HCT116 (cell line): ENCODE data around the gene TNNT2. TPM values are rescaled to one million over a fixed set of nuclear protein-coding genes. Genes with fewer than 3 reads are reported as not detected.

Experiments
- ATAC-seq: fragments of 200-7000 bp; cut with Tn5 transposase; 2 replicates; pipeline ENCODE4 v1.9.1; 2020; ENCODE audit warnings: mild to moderate bottlenecking, moderate library complexity
- BruUV-seq: library from RNA; stranded (reverse); fragments of 400-500 nt; replicated peaks from 2 replicates; lab custom pipeline; 2021; lab: Mats Ljungman, UMichigan
- CTCF ChIA-PET: fragments of 300-600 bp; sonication (Branson Sonifier 250); formaldehyde crosslinking; loops from one replicate; lab custom pipeline; 2021; ENCODE audit warnings: antibody characterized with exemption; lab: Charles Lee
- POLR2A ChIA-PET: fragments of 300-600, 350-600 bp; sonication (Branson Sonifier 250); formaldehyde crosslinking; loops from one replicate; lab custom pipeline; 2021; ENCODE audit warnings: antibody characterized with exemption; lab: Charles Lee
- RAD21 ChIA-PET, 2 experiments: fragments of 300-600 bp; sonication (Branson Sonifier 250); formaldehyde crosslinking; loops; one replicate each; lab custom pipeline; 2023; ENCODE audit warnings: low total read pairs in 2 of 2; ENCODE audit not compliant: uncharacterized antibody in 2 of 2, unreplicated experiment in 2 of 2, low non-redundant PET in 1 of 2; lab: Charles Lee
- DNase-seq: peaks from one replicate; pipeline ENCODE4 v3.0.0-alpha.2; 2010; ENCODE audit warnings: low read depth, low spot score
- H2AFZ ChIP-seq: fragments of 200-600 bp; shearing (Covaris generic), sonication (generic); 2 replicates; pipeline ENCODE4 v1.6.1; 2017; ENCODE audit warnings: low read depth, mixed run types, mixed read lengths, antibody characterized with exemption, low read length; ENCODE audit not compliant: poor library complexity, severe bottlenecking
- H3K27ac ChIP-seq: 2 replicates; pipeline ENCODE4 v1.5.1; 2012; ENCODE audit warnings: low read depth, low read length
- H3K27me3 ChIP-seq: fragments of 200-600 bp; sonication (generic); 2 replicates; pipeline ENCODE4 v1.6.1; 2016; ENCODE audit warnings: mixed run types, low read length, mixed read lengths; ENCODE audit not compliant: insufficient read depth
- H3K36me3 ChIP-seq, 2 experiments: fragments of 200-500 bp in 1 of 2; fragments of 200-600 bp in 1 of 2; sonication (Bioruptor generic) in 1 of 2; sonication (generic) in 1 of 2; 2 replicates each; pipeline versions ENCODE4 v1.5.1 to v1.6.1; 2014 to 2016; ENCODE audit warnings: low read length in 2 of 2, inconsistent platforms in 1 of 2, mixed read lengths in 1 of 2, mixed run types in 1 of 2; ENCODE audit not compliant: insufficient read depth in 2 of 2, control insufficient read depth in 1 of 2
- H3K4me1 ChIP-seq, 2 experiments: fragments of 200-600 bp in 1 of 2; sonication (generic) in 1 of 2; 2 replicates each; pipeline versions ENCODE4 v1.5.1 to v1.6.1; 2012 to 2017; ENCODE audit warnings: low read length in 2 of 2, inconsistent platforms in 1 of 2, mild to moderate bottlenecking in 1 of 2, mixed read lengths in 1 of 2, mixed run types in 1 of 2, moderate library complexity in 1 of 2; ENCODE audit not compliant: insufficient read depth in 2 of 2, control insufficient read depth in 1 of 2
- H3K4me2 ChIP-seq: fragments of 200-600 bp; sonication (generic); 2 replicates; pipeline ENCODE4 v1.6.1; 2017; ENCODE audit warnings: mixed run types, low read length, mixed read lengths
- H3K4me3 ChIP-seq, 2 experiments: fragments of 200-600 bp in 1 of 2; sonication (generic) in 1 of 2; replicated peaks in 1 of 2; 2 replicates each; pipeline ENCODE4 v1.5.1; 2011 to 2016; ENCODE audit warnings: low read length in 2 of 2, control low read depth in 1 of 2, low read depth in 1 of 2, mild to moderate bottlenecking in 1 of 2, mixed read lengths in 1 of 2, mixed run types in 1 of 2
- H3K79me2 ChIP-seq: fragments of 200-600 bp; sonication (generic); 2 replicates; pipeline ENCODE4 v1.6.1; 2017; ENCODE audit warnings: mild to moderate bottlenecking, mixed run types, low read length, moderate library complexity, mixed read lengths; ENCODE audit not compliant: insufficient read depth
- H3K9ac ChIP-seq: fragments of 200-600 bp; sonication (generic); 2 replicates; pipeline ENCODE4 v1.6.1; 2016; ENCODE audit warnings: low read length, mixed read lengths
- H3K9me2 ChIP-seq: fragments of 200-600 bp; sonication (generic), shearing (Covaris generic); 2 replicates; pipeline ENCODE4 v1.6.1; 2017; ENCODE audit warnings: mixed run types, mild to moderate bottlenecking, moderate library complexity; ENCODE audit not compliant: insufficient read depth
- H3K9me3 ChIP-seq, 2 experiments: fragments of 200-500 bp in 1 of 2; fragments of 200-600 bp in 1 of 2; sonication (Bioruptor generic) in 1 of 2; sonication (generic) in 1 of 2; 2 replicates each; pipeline ENCODE4 v1.6.1; 2014 to 2017; ENCODE audit warnings: low read length in 2 of 2, mixed read lengths in 2 of 2, inconsistent platforms in 1 of 2, low read depth in 1 of 2, mild to moderate bottlenecking in 1 of 2, mixed run types in 1 of 2, moderate library complexity in 1 of 2; ENCODE audit not compliant: control insufficient read depth in 1 of 2, insufficient read depth in 1 of 2
- H4K20me1 ChIP-seq: fragments of 200-600 bp; sonication (generic), shearing (Covaris generic); 2 replicates; pipeline ENCODE4 v1.6.1; 2017; ENCODE audit warnings: mixed run types, mild to moderate bottlenecking, moderate library complexity; ENCODE audit not compliant: insufficient read depth
- FOSL1 ChIP-seq: IDR thresholded peaks from 2 replicates; pipeline ENCODE4 v1.6.1; 2012; ENCODE audit warnings: low read depth
- REST ChIP-seq: IDR thresholded peaks from 2 replicates; pipeline ENCODE4 v1.6.1; 2012; ENCODE audit warnings: low read depth
- intact Hi-C: fragments of 100-400 bp; cut with micrococcal nuclease; formaldehyde crosslinking; loops from 2 replicates; pipeline ENCODE4 v1.10.0; 2022
- total RNA-seq: library from RNA; stranded (reverse); gene quantifications from one replicate; pipeline ENCODE4 v1.2.1, GENCODE V29; 2021; ENCODE audit not compliant: unreplicated experiment

TNNT2 gene
- total RNA-seq, 1 experiment from 2014 or later, result 2.0 TPM

- no peak for TF ChIP-seq REST
These were observed 54.6 kb downstream of the TNNT2 start (continued) for GRCh38 chr1:201322653-201323510.

GRCh38 chr1:201321826-201322390 is 55.6 kb downstream of the TNNT2 start:
- BruUV-seq, result no TSS peak
- ChIA-PET RAD21 (no interaction called here), POLR2A (no interaction called here), CTCF (no interaction called here)
- no peak for DNase-seq
- no peaks in the 10 kb centered on the region for H3K27me3 ChIP-seq
- no peaks in the 10 kb centered on the region for H3K4me1 ChIP-seq
- no peaks in the 10 kb centered on the region for H3K36me3 ChIP-seq
- no peak for ATAC-seq
- TF ChIP-seq FOSL1, result no peak
- H3K9me2 ChIP-seq, result no peaks in the 10 kb centered on the region
- no peak overlapping the region for H3K4me3 ChIP-seq
- intact Hi-C loops, result no loop called here
- no peak overlapping the region for H3K27ac ChIP-seq
- H3K79me2 ChIP-seq, result no peaks in the 10 kb centered on the region
- H3K4me2 ChIP-seq, result no peak overlapping the region
- H4K20me1 ChIP-seq, result no peaks in the 10 kb centered on the region
- H3K9me3 ChIP-seq, result no peaks in the 10 kb centered on the region
- no peak overlapping the region for H3K9ac ChIP-seq
- no peak overlapping the region for H2AFZ ChIP-seq
